Sciatic nerve (tissue), 2 donors: ENCODE results near the gene HLA-DMB. TPM values are rescaled to one million over a fixed set of nuclear protein-coding genes. Genes with fewer than 3 reads are reported as not detected.
"Not testable (repeated sequence)": the region's sequence is repeated elsewhere in the genome, so short reads cannot be mapped to it uniquely, and the experiment has no call there.

Experiments
- ATAC-seq: fragments of 200-7000 bp; cut with Tn5 transposase; one replicate; pipeline ENCODE4 v1.9.1; 2020; ENCODE audit warnings: mild to moderate bottlenecking, moderate library complexity
- DNase-seq: peaks from one replicate; pipeline ENCODE4 v3.0.0-alpha.2; 2020; ENCODE audit warnings: low spot score
- intact Hi-C: fragments of 100-400 bp; cut with DNase I; formaldehyde crosslinking; loops from one replicate; pipeline ENCODE4 v1.14.2; 2022
- total RNA-seq: library from RNA; stranded (reverse); fragmentation: NEBNext Ultra II Directional; extraction: Animal tissue kit (Norgen Biotek cat#: 25700); gene quantifications from one replicate; pipeline ENCODE4 v1.2.1, GENCODE V29; 2021
- donor health status: DM: no; HTN: no; CAD: no.
- donor health status: DM: no; HTN: no; CAD: no.

HLA-DMB gene
- total RNA-seq, 1 donor from 2014 or later, result 46.9 TPM

- no peak for DNase-seq
- intact Hi-C loops, result no loop called here
Observed at GRCh38 chr6:32954986-32955802, 14.4 kb upstream of the HLA-DMB start.

GRCh38 chr6:32954267-32954666 lies 13.4 kb upstream of the HLA-DMB start:
- ATAC-seq (no peak), DNase-seq (no peak)
- intact Hi-C loops, result no loop called here

More at GRCh38 chr6:32954986-32955802, 14.4 kb upstream of the HLA-DMB start:
- no peak for ATAC-seq

GRCh38 chr6:32953775-32954174 lies 12.9 kb upstream of the HLA-DMB start:
- DNase-seq (no peak), ATAC-seq (no peak)
- intact Hi-C loops, result no loop called here

GRCh38 chr6:32952817-32953739 lies 12.2 kb upstream of the HLA-DMB start, which contains the start of gene HLA-DMA:
HLA-DMA (minus strand) TSS chr6:32953097; CDS start chr6:32953036, 61 bp downstream.
- DNase-seq, result peak; percentile 86
- intact Hi-C loops, result no loop called here
- peak; percentile 98 for ATAC-seq

GRCh38 chr6:32950449-32950848 lies 9.6 kb upstream of the HLA-DMB start:
- intact Hi-C loops, result no loop called here
- ATAC-seq (no peak), DNase-seq (no peak)

GRCh38 chr6:32950010-32950409 lies 9.2 kb upstream of the HLA-DMB start:
- ATAC-seq (no peak), DNase-seq (no peak)
- intact Hi-C loops, result no loop called here

- intact Hi-C loops, result no loop called here
- DNase-seq (no peak), ATAC-seq (no peak)
Observed at GRCh38 chr6:32949113-32949512, 8.3 kb upstream of the HLA-DMB start.

GRCh38 chr6:32947552-32948465 lies 7.0 kb upstream of the HLA-DMB start:
- ATAC-seq, result no peak
- DNase-seq, result no peak

GRCh38 chr6:32946893-32947292 lies 6.1 kb upstream of the HLA-DMB start:
- intact Hi-C loops, result no loop called here
- DNase-seq (no peak), ATAC-seq (no peak)

More at GRCh38 chr6:32947552-32948465, 7.0 kb upstream of the HLA-DMB start:
- intact Hi-C loops, result no loop called here

- no peak for ATAC-seq
- intact Hi-C loops, result no loop called here
- DNase-seq, result no peak
Observed at GRCh38 chr6:32945953-32946352, 5.1 kb upstream of the HLA-DMB start.

GRCh38 chr6:32945108-32945760 lies 4.4 kb upstream of the HLA-DMB start:
- intact Hi-C loops, result no loop called here
- no peak for DNase-seq
- no peak for ATAC-seq

- ATAC-seq, result peak; percentile 70
- DNase-seq, result no peak
Observed at GRCh38 chr6:32943864-32944649, 3.2 kb upstream of the HLA-DMB start.

GRCh38 chr6:32942555-32943123 lies 1.8 kb upstream of the HLA-DMB start:
- intact Hi-C loops, ATAC-seq: not testable (repeated sequence)

More at GRCh38 chr6:32943864-32944649, 3.2 kb upstream of the HLA-DMB start:
- intact Hi-C loops, result no loop called here

GRCh38 chr6:32941214-32941768 lies 463 bp upstream of the HLA-DMB start:
- ATAC-seq (no peak), DNase-seq (no peak)
- intact Hi-C loops, result no loop called here

More at GRCh38 chr6:32942555-32943123, 1.8 kb upstream of the HLA-DMB start:
- DNase-seq, result not testable (repeated sequence)

- intact Hi-C loops, result loop anchor here (10.0 kb wide), 2 partner anchors 46 to 54 kb away; no protein-coding TSS in a partner anchor
- DNase-seq, result no peak
- ATAC-seq, result no peak
Observed at GRCh38 chr6:32938494-32938893, 2.3 kb downstream of the HLA-DMB start.

GRCh38 chr6:32937230-32937633 lies 3.6 kb downstream of the HLA-DMB start:
- intact Hi-C loops, result loop anchor here (10.0 kb wide), 2 partner anchors 48 to 52 kb away; no protein-coding TSS in a partner anchor
- ATAC-seq, result peak; percentile 64
- no peak for DNase-seq
